Kidney epithelial cell (primary cell): ENCODE measurements around the gene ST8SIA4. TPM values are rescaled to one million over a fixed set of nuclear protein-coding genes. Genes with fewer than 3 reads are reported as not detected.

Experiments
- DNase-seq: peaks from one replicate; pipeline ENCODE4 v3.0.0-alpha.2; 2010; ENCODE audit warnings: low read depth
- H3K27me3 ChIP-seq: 2 replicates; pipeline ENCODE4 v1.6.0; 2011; ENCODE audit warnings: low read length; ENCODE audit not compliant: control insufficient read depth, insufficient read depth
- H3K36me3 ChIP-seq: 2 replicates; pipeline ENCODE4 v1.5.1; 2011; ENCODE audit warnings: low read length; ENCODE audit not compliant: control insufficient read depth, insufficient read depth
- H3K4me3 ChIP-seq: 2 replicates; pipeline ENCODE4 v1.5.1; 2011; ENCODE audit warnings: low read depth, mild to moderate bottlenecking, control low read depth, low read length
- CTCF ChIP-seq: IDR thresholded peaks from 2 replicates; pipeline ENCODE4 v1.5.1; 2011; ENCODE audit warnings: mild to moderate bottlenecking, moderate library complexity, low read length, control low read depth, inconsistent platforms; ENCODE audit not compliant: insufficient read depth, poor library complexity, severe bottlenecking
- total RNA-seq: library from RNA; depleted of rRNA; stranded (reverse); fragments of >200 nt; gene quantifications from 2 replicates; pipeline ENCODE4 v1.2.3, GENCODE V29; 2015

ST8SIA4 gene
- total RNA-seq, 1 donor from 2014 or later: 2.3 TPM

- Histone ChIP-seq H3K36me3 (no peaks in the 10 kb centered on the region), H3K27me3 (no peaks in the 10 kb centered on the region), H3K4me3 (no peak overlapping the region)
- no peak for TF ChIP-seq CTCF
- DNase-seq: no peak
Measured at GRCh38 chr5:100792781-100793180, 110.3 kb downstream of the ST8SIA4 start.

GRCh38 chr5:100791391-100791790 lies 111.7 kb downstream of the ST8SIA4 start:
- Histone ChIP-seq H3K27me3 (no peaks in the 10 kb centered on the region), H3K36me3 (no peaks in the 10 kb centered on the region), H3K4me3 (no peak overlapping the region)
- TF ChIP-seq CTCF: no peak
- peak; percentile 37 for DNase-seq

GRCh38 chr5:100790951-100791350 lies 112.1 kb downstream of the ST8SIA4 start:
- no peaks in the 10 kb centered on the region for H3K27me3 ChIP-seq
- DNase-seq: no peak
- no peaks in the 10 kb centered on the region for H3K36me3 ChIP-seq
- H3K4me3 ChIP-seq: no peak overlapping the region
- TF ChIP-seq CTCF: no peak

- H3K36me3 ChIP-seq: no peaks in the 10 kb centered on the region
- H3K4me3 ChIP-seq: no peak overlapping the region
- TF ChIP-seq CTCF: peak; percentile 23
- no peak for DNase-seq
- no peaks in the 10 kb centered on the region for H3K27me3 ChIP-seq
Measured at GRCh38 chr5:100790170-100790665, 112.9 kb downstream of the ST8SIA4 start.

- no peak for TF ChIP-seq CTCF
Measured at GRCh38 chr5:100789694-100790093, 113.4 kb downstream of the ST8SIA4 start.

GRCh38 chr5:100788417-100788816 lies 114.7 kb downstream of the ST8SIA4 start:
- Histone ChIP-seq H3K27me3 (no peaks in the 10 kb centered on the region), H3K4me3 (no peak overlapping the region), H3K36me3 (no peaks in the 10 kb centered on the region)
- DNase-seq: no peak
- no peak for TF ChIP-seq CTCF

More at GRCh38 chr5:100789694-100790093, 113.4 kb downstream of the ST8SIA4 start:
- DNase-seq: no peak
- H3K4me3 ChIP-seq: no peak overlapping the region
- no peaks in the 10 kb centered on the region for H3K27me3 ChIP-seq
- no peaks in the 10 kb centered on the region for H3K36me3 ChIP-seq
